ENCODE results near the gene TLNRD1.

The TLNRD1 gene

DNA sequence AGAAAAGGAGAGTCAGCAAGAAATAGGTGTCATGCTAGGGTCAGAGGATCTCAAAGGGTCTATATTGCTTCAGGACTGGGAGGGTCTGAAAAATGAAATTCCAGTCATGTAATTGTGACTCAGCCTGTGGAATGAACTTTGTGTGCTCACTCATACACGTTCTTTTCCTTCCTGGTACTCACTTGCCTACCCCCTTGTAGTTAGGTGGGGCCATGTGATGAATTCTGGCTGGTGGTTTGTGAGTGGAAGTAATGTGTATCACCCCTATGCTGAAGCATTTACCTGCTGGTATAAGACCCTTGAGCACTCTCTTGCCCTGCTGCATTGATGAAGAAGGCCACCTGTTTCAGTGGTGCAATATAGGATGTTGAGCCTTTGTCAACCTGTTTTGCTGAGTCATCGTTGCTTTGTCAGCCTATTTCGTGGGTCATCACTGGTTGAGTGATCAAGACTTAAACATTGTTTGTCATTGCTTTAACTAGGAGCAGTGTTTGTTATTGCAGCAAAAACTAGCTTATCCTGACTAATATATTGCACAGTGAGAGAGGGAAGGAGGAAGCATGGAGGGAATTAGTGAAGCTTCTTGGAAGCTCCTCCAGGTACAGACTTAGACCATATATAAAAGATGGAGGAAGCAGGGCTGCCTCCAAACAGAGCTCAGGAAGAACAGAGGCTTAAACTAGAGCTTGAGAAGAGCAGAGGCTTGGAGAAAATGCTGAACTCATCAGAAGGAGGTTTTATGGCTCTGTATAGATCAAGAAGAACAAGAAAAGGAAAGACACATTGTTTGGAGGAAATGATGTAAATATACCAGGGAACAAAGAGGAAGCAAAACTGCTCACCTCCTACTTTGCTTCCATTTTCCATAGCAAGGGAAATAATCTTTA lies 28.9 kb downstream of the TLNRD1 start:
- no peak for DNase-seq (ENCODE audit: low read depth)

DNA sequence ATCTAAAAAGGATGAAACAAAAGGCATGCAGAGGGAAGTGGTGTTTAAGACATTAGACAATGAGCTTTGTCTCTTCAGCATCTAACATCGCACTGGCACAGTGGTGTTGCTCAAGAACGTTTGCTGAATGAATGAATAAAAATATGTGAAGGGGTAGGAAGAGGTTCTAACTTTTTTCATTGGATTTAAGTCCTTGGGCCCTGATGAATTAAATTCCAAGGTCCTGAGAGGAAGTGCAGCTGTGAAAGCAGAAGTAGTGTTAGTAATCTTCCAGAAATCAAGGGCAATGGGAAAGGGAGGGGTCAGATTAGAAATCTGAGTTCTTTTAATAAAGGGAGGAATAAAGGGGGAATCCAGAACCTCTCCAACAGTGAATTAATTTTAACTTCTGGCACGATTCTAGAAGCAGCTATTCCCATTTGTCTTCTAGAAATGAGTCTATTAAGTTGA lies 29.6 kb downstream of the TLNRD1 start:
- no peak for DNase-seq (ENCODE audit: low read depth)

DNA sequence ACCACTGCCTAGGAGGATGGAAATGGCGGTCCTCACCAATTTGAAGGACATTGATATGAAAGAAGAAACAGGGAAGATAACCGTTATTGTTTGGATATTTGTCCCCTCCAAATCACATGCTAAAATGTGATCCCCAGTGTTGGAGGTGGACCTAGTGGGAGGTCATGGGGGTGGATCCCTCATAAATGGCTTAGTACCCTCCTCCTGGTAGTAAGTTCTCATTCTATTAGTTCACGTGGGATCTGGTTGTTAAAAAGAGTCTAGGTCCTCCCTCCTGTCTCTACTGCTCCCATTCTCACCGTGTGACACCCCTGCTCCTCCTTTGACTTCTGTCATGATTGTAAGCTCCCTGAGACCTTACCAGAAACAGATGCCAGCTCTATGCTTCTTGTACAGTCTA lies 30.5 kb downstream of the TLNRD1 start:
- no peak for DNase-seq (ENCODE audit: low read depth)

DNA sequence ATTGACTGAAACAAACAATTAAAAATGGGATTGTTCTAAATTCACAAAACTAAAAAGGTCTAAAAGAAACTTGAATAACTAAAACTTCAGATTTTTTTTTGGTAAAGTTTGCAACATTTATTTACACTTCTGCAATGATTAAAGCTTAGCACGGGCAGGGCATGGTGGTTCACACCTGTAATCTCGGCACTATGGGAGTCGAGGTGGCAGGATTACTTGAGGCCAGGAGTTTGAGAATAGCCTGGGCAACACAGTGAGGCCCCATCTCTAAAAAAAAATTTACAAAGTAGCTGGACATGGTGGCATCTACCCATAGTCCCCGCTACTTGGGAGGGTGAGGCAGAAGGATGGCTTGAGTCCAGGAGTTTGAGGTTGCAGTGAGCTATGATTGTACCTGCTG lies 31.6 kb downstream of the TLNRD1 start:
- DNase-seq (ENCODE audit: low read depth): no peak

DNA sequence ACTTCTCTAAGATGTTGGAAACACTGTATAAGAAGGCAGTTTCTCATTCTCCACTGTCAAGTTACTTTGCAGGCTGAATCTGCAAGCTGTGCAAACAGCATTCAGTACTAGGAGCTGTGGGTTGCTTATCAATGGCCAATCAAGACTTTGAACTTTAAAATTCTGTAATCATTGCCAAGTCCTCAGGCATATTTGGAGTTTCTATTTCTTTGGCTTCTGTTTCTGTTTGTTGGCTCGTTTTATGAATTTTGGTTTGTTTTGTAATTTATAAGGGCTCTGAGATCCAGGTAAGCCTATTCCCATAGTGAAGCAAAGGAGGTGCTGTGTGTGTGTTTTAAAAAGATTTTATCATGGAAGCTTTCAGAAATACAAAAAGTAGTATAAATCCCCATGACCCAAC lies 32.1 kb downstream of the TLNRD1 start:
- no peak for DNase-seq (ENCODE audit: low read depth)

DNA sequence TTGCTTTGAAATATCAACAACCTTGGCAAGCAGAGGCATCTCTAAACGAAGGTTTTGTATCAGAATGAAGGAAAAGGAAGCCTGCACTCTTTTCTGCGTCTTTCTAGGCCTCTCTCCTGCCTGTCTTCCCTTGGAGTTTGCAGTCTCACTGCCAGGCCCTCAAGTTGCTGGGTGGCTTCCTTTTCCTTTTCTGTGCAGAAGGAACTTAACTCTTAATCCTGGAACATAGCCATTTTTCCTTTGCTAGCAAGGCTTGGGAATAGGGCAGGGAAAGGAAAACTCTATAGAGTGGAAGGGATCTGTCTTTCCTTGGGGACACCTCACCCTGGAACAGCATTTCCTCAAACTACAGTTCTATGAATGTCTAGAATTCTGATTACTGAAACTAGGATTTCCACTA lies 32.8 kb downstream of the TLNRD1 start:
- no peak for DNase-seq (ENCODE audit: low read depth)

DNA sequence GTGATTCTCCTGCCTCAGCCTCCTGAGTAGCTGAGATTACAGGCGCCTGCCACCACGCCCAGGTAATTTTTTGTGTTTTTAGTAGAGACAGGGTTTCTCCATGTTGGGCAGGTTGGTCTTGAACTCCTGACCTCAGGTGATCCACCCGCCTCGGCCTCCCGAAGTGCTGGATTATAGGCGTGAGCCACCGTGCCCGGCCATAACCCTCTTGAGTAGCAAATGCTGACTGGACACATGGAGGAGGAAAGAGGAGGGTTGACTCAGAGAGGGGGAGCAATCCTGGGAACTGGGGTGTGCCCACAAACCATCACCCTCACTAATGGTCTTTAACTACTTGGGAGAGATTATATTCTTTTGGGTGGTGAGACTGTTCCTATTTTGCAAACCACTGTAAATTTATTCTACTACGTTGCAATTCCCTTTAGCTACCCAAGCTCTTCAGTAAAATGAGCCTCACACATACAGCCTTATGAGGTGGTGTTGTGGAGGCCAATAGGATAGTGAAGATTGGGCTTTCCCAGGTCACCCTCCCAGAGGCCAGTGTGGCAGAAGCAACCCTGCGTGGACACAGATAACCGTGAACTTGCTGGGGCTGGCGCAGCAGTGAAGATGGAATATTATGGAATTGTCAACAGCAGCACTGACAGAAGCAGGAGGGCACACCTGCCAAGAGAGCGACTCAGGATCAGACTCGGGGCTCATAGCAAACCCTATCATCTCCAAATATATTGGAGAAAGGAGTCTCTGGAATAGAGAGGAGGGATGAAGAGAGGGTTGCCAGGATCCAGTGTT lies 37.4 kb downstream of the TLNRD1 start:
- no peak for DNase-seq (ENCODE audit: low read depth)

DNA sequence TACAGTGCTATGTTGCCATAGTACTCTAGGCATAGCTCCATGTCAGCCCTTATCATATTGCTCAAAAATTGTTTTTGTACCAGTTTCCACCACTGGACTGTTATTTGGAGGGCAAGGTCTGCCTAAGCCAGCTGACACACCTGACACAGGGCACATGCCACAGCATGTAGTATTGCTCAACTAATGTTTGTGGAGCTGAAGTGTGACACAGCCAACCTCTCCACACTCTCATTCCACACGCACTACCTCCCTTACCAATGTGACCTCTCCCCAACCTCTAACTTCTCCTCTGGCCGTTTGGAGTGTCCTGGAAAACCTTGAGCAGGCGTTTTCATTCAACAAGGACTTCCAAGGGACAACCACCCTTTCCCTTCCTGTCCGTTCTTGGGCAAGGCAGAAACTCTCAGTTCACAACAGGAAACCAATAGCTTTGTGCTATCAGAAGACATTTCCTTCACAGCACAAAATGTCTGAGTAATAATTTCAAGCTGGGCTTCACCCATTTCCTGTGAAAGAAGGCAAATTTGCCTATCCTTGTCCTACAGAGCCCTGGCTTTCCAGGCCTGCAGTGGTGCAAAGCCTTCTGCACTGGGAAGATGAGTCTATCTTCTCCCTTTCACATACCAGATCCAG lies 38.4 kb downstream of the TLNRD1 start:
- DNase-seq (ENCODE audit: low read depth): no peak

DNA sequence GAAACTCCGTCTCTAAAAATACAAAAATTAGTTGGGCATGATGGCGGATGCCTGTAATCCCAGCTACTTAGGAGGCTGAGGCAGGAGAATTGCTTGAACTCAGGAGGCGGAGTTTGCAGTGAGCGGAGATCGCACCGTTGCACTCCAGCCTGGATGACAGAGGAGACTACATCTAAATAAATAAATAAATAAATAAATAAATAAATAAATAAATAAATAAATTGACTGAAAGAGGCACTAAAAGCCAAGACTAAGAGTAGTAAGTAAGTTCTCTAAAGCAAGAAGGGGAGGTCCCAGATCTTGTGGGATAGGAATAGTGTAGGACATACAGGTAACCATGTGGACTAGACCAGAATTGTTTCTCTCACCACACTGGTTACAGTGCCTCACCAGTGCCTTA lies 40.0 kb downstream of the TLNRD1 start:
- no peak for DNase-seq (ENCODE audit: low read depth)

DNA sequence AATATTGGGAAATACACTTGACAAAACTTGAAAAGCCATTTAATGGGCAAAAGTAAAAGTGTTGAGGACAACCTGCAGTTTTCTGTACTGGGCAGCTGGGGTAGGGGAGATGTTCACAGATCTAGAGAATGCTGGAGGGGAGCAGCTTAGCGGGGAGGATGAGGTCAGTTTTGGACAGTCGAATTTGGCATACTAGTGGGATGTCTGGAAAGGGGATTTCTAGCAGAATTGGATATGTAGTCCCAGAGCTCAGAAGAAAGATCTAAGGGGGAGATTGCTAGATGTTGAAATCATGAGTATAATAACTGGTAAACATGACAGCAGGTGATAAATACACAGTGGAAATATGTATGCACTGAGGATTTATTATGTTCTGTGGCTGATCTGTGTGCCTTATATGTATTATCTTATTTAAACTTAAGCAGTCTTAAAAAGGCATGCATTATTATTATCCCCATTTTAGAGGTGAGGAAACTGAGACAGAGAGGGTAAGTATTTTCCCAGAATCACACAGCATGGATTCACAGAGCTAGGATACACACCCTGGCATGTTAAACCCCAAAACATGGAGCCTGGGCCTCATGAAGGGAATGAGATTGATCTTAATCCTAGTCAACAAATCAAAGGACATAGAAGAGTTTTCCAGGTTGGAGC lies 42.7 kb downstream of the TLNRD1 start:
- DNase-seq (ENCODE audit: low read depth): no peak

DNA sequence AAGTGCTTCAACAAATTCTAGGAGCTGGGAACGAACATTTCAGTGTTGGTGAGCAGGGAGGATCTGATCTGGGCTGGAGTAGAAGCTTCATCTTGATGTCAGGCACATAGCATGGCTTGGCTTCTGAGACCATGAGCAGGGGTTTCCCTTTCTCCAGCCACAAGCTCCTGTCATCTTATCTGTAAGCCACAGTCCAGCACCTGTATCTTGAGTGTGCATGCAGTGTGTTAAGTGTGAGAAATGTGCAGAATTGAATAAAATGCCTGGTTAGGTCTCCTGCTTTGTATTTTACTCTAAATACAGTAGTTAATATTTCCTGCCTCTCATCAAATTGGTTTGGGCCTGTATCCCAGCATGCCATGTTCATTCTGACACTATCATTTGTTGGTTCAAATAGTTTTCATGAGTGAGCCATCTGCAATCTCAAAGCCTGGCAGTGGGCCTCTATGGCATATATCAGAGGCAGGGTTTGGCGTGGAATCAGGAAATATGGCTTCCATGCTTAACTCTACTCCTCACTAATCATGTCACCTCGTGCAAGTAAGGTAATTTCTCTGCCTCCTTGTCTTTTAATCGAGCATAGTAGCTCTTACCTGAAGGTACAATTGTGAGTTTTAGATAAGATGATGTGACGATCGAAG lies 43.3 kb downstream of the TLNRD1 start:
- DNase-seq (ENCODE audit: low read depth): no peak

DNA sequence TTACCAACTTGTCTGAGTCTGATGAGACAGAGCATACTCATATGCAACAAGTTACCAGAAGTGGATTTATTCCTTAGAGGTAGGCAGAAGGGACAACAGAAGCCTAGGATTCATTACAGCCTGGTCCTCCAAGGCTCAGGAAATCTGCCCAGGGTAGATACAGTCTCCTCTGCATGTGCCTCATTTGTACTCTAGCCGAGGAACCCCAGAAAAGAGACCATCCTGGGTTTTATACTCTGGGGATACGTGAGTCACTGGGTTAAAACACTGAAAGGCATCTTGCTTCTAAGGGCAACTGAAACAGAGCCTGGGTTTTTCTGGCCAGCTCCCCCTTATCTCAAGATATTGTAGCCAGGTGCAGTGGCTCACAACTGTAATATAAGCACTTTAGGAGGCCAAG lies 45.6 kb downstream of the TLNRD1 start:
- DNase-seq (ENCODE audit: low read depth): no peak

DNA sequence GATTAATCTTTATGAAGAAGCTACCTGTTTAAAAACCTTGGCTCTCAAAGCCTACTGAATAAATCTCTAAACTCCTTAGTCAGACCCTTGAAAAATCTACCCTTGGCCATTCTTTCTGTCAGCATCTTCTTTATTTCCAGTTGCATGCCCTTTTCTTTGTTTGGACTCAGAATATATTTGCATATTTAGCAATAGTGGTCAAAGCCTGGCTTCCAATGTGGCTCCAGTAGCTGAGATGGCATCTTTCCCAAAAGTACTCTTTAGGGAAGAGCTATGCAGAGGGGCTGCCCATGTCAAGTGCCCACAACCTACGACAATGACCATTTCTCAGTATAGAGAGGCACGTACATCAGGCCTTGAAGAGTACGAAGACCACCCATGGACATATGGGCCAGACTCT lies 47.2 kb downstream of the TLNRD1 start:
- DNase-seq (ENCODE audit: low read depth): no peak

DNA sequence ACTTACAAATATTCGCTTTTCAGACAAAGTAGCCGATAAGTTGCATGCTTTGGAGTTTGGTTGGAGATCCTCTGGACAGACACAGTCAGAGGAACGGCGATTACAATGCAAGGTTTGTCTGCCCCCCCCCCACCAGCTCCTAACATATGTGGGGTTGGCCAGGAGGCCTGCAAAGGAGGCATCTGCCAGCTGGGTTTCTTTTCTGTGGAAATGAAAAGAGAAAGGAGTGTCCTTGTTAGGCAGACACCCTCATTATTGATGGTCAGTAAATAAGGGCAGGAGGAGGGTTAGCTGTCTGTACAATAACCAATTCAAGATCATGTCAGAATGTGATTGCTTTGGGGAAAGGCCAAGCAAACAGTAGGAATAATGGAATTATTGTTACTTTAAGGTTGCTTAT lies 49.1 kb downstream of the TLNRD1 start:
- DNase-seq (ENCODE audit: low read depth): no peak

DNA sequence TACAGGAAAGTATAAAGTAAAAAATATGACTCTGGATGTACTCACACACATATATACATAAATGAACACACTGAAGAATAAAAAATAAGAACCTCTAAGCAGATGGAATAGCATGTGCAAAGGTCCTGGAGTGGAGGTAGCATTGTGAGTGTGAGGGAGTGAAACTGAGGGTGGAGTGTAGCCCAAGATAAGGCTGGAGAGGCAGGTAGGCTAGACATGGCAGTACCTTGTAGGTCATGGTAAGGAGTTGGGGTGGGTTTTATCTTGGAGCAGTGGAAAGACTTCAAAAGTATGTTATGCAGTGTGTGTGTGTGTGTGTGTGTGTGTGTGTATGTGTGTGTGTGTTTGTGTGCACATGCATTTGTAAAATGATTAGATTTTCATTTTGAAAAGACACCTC lies 49.5 kb downstream of the TLNRD1 start:
- DNase-seq (ENCODE audit: low read depth): no peak

DNA sequence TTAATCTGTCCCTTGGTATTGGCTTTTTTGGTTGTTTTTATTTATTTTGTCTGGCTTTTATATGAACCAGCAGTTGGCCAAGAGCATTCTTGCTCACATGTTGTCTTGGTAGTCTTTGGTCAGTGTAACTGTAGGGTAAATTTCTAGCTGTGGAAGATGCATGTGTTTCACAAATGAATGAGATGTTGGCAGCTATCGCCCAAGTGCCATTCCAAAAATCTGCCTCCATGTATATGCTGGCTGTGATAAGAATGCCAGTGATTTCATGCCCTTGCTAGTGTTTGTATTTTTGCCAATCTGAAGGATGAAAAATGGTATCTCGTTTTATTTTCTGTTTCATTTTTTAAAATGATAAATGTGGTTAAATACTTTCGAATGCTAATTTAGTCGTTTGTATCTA lies 50.1 kb downstream of the TLNRD1 start:
- no peak for DNase-seq (ENCODE audit: low read depth)

DNA sequence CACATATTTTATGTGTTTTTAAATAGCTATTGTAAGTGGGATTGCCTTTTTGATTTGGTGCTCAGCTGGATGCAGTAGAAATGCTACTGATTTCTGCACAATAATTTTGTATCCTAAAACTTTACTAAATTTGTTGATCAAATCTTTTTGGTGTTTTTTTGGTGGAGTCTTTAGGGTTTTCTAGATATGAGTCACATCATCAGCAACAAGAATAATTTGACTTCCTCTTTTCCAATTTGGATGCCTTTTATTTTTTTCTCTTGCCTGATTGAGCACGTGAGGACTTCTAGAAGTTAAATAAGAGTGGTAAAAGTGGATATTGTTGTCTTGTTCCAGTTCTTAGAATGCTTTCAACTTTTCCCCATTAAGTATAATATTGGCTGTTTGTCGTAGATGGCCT lies 51.3 kb downstream of the TLNRD1 start:
- DNase-seq (ENCODE audit: low read depth): no peak

DNA sequence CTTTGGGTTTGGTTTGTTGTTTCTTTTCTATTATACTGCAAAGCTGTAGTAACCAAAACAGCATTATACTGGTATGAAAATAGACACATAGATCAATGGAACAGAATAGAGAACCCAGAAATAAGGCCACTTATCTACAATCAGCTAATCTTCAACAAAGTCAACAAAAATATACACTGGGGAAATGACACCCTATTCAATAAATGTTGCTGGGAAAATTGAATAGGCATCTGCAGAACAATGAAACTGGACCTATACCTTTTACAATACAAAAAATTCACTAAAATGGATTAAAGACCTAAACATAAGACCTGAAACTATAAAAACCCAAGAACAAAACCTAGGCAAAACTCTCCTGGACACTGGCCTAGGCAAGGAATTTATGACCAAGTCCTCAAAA lies 52.9 kb downstream of the TLNRD1 start:
- no peak for DNase-seq (ENCODE audit: low read depth)

DNA sequence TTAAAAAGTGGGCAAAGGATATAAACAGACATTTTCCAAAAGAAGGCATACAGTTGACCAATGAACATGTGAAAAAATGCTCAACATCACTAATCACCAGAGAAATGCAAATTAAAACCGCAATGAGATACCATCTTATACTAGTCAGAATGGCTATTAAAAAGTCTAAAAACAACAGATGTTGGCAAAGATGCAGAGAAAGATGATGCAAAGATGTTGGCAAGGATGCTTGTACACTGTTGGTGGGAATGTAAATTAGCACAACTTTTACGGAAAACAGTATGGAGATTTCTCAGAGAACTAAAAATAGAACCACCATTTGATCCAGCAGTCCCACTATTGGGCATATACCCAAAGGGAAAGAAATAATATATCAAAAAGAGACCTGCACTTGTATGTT lies 53.5 kb downstream of the TLNRD1 start:
- no peak for DNase-seq (ENCODE audit: low read depth)
